ENCODE results near the gene SEMA3E. TPM values are rescaled to one million over a fixed set of nuclear protein-coding genes. Genes with fewer than 3 reads are reported as not detected.

The SEMA3E gene
- 1 to 10 TPM; 1.0 to 2.2 (median 2.0) TPM for total RNA-seq

- no peaks in the 10 kb centered on the region for H3K9me3 ChIP-seq
- no peak for TF ChIP-seq POLR2A (IDR thresholded peaks at IDR 0.05)
- no peak for TF ChIP-seq CTCF (IDR thresholded peaks at IDR 0.05)
- TF ChIP-seq EP300 (IDR thresholded peaks at IDR 0.05) = no peak
- no peak for TF ChIP-seq POLR2AphosphoS5 (IDR thresholded peaks at IDR 0.05)
- H3K36me3 ChIP-seq = no peaks in the 10 kb centered on the region
- peak within 1 kb of the TSS; percentile 49 for H3K4me3 ChIP-seq
- H3K27me3 ChIP-seq = no peaks in the 10 kb centered on the region
- peak within 1 kb of the TSS; percentile 34 for H3K27ac ChIP-seq
- 2% methylated on average over 25 of the region's 25 CpGs for WGBS
- peak in 1 of 2 donors; percentile 55 for DNase-seq (ENCODE audit: low spot score in 2 of 2)
- H3K4me1 ChIP-seq = peaks cover 4% of the 10 kb centered on the region
These were observed at the start of gene SEMA3E for GRCh38 chr7:83648464-83649241. SEMA3E (minus strand) TSS chr7:83649139.

- no peaks in the 10 kb centered on the region for H3K27me3 ChIP-seq
- no peak overlapping the region for H3K27ac ChIP-seq
- DNase-seq (ENCODE audit: low spot score in 2 of 2) = no peak
- H3K36me3 ChIP-seq = no peaks in the 10 kb centered on the region
- H3K9me3 ChIP-seq = no peaks in the 10 kb centered on the region
- no peak overlapping the region for H3K4me3 ChIP-seq
- 56% methylated on average over 5 of the region's 5 CpGs for WGBS
- TF ChIP-seq POLR2A (IDR thresholded peaks at IDR 0.05) (no peak), POLR2AphosphoS5 (IDR thresholded peaks at IDR 0.05) (no peak), EP300 (IDR thresholded peaks at IDR 0.05) (no peak), CTCF (IDR thresholded peaks at IDR 0.05) (no peak)
- no peaks in the 10 kb centered on the region for H3K4me1 ChIP-seq
These were observed 49.0 kb upstream of the SEMA3E start for GRCh38 chr7:83697804-83698530.

- H3K4me1 ChIP-seq = no peaks in the 10 kb centered on the region
- no peaks in the 10 kb centered on the region for H3K36me3 ChIP-seq
- no peaks in the 10 kb centered on the region for H3K27me3 ChIP-seq
- WGBS = 90% methylated on average over 2 of the region's 2 CpGs
- no peak for DNase-seq (ENCODE audit: low spot score in 2 of 2)
- no peak for TF ChIP-seq EP300 (IDR thresholded peaks at IDR 0.05)
- TF ChIP-seq CTCF (IDR thresholded peaks at IDR 0.05) = no peak
- TF ChIP-seq POLR2AphosphoS5 (IDR thresholded peaks at IDR 0.05) = no peak
- no peak for TF ChIP-seq POLR2A (IDR thresholded peaks at IDR 0.05)
- H3K27ac ChIP-seq = no peak overlapping the region
- H3K4me3 ChIP-seq = no peak overlapping the region
- no peaks in the 10 kb centered on the region for H3K9me3 ChIP-seq
These were observed 47.2 kb upstream of the SEMA3E start for GRCh38 chr7:83696101-83696500.

- TF ChIP-seq POLR2A (IDR thresholded peaks at IDR 0.05) (no peak), CTCF (IDR thresholded peaks at IDR 0.05) (no peak), POLR2AphosphoS5 (IDR thresholded peaks at IDR 0.05) (no peak), EP300 (IDR thresholded peaks at IDR 0.05) (no peak)
- no peak for DNase-seq (ENCODE audit: low spot score in 2 of 2)
- no peaks in the 10 kb centered on the region for H3K27me3 ChIP-seq
- no peak overlapping the region for H3K27ac ChIP-seq
- no peaks in the 10 kb centered on the region for H3K4me1 ChIP-seq
- WGBS = 85% methylated on average over 3 of the region's 3 CpGs
- H3K9me3 ChIP-seq = no peaks in the 10 kb centered on the region
- H3K36me3 ChIP-seq = no peaks in the 10 kb centered on the region
- no peak overlapping the region for H3K4me3 ChIP-seq
These were observed 46.4 kb upstream of the SEMA3E start for GRCh38 chr7:83695128-83695960.

Data from suprapubic skin (tissue), 4 donors.